GM12891 (cell line): ENCODE data around the gene DIP2C.

Experiments used
- POLR2A ChIP-seq: IDR thresholded peaks from 2 replicates; pipeline ENCODE4 v1.6.1; 2011; ENCODE audit warnings: low read depth, low read length, control low read depth
- POLR2AphosphoS5 ChIP-seq: IDR thresholded peaks from 2 replicates; pipeline ENCODE4 v1.6.1; 2011; ENCODE audit warnings: low read depth, low read length, control low read depth
- SPI1 ChIP-seq: IDR thresholded peaks from 2 replicates; pipeline ENCODE4 v1.6.1; 2011; ENCODE audit warnings: low read depth, low read length, control low read depth
- TAF1 ChIP-seq: IDR thresholded peaks from 2 replicates; pipeline ENCODE4 v1.6.1; 2011; ENCODE audit warnings: low read depth, low read length, control low read depth

DNA sequence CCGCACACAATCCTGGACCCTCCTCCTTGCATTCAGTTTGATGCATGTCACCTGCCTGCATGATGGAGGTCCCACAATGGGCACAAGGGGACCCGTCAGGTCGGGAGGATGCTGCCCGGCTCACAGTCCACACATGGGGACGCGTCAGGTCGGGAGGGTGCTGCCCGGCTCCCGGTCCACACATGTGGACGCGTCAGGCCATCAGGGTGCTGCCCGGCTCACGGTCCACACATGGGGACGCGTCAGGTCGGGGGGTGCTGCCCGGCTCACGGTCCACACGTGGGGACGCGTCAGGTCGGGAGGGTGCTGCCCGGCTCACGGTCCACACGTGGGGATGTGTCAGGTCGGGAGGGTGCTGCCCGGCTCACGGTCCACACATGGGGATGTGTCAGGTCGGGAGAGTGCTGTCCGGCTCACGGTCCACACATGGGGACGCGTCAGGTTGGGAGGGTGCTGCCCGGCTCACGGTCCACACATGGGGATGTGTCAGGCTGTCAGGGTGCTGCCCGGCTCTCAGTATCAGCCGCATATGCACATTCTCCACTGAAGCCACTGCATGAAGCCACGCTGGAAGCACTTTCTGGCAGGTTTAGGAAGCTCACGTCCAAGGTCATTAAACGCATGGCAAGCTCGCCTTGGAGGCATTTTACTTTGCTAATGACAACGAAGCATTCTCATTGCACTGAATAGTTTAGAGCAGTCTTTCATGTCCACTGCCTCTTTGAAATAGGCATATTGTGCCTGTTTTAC is 50.3 kb downstream of the DIP2C start:
- TF ChIP-seq POLR2A (no peak), TAF1 (no peak), POLR2AphosphoS5 (no peak), SPI1 (no peak)
